C4-2B (cell line): Measurements from ENCODE around the gene DAB1.

ENCODE experiments used
- H3K27ac ChIP-seq: fragments of 450-650 bp; 2 replicates; pipeline ENCODE4 v1.5.1; 2017
- CTCF ChIP-seq: fragments of 450-650 bp; conservative IDR thresholded peaks from 2 replicates; pipeline ENCODE4 v1.5.1; 2017; ENCODE audit warnings: mild to moderate bottlenecking
- ZFX ChIP-seq: fragments of 450-650 bp; IDR thresholded peaks from 2 replicates; pipeline ENCODE4 v1.6.1; 2017

Gene DAB1

DNA sequence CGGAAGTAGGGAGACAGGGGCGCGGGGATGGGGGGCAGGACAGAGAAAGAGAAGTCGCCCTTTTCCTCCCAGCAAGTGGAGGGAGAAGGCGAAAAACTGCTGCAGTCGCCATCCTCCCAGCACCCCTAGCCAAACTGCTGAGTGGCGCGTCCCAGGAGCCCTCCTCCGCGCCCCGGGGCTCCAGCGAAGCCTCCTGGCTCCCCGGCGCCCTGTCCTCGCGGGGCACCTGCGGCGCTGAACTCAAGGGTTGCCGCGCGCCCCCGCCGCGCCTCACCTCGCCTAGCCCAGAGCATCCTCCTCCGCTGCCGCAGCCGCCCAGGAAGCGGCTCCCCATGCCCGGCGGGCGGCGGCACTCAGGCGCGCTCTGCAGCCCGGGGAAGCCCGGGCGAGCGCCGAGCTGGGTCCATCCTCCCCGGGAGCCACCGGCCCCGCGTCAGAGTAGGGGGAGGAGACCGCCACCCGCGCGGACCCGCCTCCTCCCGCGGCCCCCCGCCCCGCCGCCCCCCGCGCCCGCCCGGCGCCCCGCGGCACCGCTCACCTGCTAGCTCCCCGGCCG is at the start of gene DAB1:
TSS of gene DAB1 (minus strand) at position 405 of the 556 bp plus-strand sequence. CDS start 133,030 bp downstream, outside the sequence.
- no peak for TF ChIP-seq CTCF
- no peak for TF ChIP-seq ZFX
- no peak within 1 kb of the TSS for H3K27ac ChIP-seq

GRCh38 chr1:57473448-57473847 is 49.6 kb upstream of the DAB1 start:
- H3K27ac ChIP-seq = no peak overlapping the region

DNA sequence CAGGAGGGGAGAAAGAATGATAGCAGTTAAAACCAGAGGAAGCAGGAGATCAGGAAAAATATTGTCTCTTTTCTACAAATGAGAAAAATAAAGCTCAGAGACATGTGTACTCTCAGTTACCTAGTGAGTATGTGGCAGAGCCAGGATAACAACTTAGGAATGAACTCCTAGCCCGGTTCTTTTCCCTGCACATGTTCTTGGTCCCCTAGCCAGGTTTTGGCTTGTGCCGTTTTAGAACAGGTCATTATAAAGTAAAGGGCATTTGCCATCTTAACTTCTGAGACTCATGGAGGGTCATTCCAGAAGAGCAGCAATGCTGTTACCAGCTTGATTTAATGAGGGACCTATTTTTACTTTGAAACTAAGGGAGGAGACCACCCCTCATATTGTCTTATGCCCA is 48.1 kb upstream of the DAB1 start:
- TF ChIP-seq CTCF = no peak
- no peak overlapping the region for H3K27ac ChIP-seq

More at GRCh38 chr1:57473448-57473847, 49.6 kb upstream of the DAB1 start:
- TF ChIP-seq ZFX (no peak), CTCF (no peak)

- H3K27ac ChIP-seq = no peak overlapping the region
- TF ChIP-seq ZFX = no peak
- no peak for TF ChIP-seq CTCF
These were observed 46.2 kb upstream of the DAB1 start for GRCh38 chr1:57470036-57470435.

DNA sequence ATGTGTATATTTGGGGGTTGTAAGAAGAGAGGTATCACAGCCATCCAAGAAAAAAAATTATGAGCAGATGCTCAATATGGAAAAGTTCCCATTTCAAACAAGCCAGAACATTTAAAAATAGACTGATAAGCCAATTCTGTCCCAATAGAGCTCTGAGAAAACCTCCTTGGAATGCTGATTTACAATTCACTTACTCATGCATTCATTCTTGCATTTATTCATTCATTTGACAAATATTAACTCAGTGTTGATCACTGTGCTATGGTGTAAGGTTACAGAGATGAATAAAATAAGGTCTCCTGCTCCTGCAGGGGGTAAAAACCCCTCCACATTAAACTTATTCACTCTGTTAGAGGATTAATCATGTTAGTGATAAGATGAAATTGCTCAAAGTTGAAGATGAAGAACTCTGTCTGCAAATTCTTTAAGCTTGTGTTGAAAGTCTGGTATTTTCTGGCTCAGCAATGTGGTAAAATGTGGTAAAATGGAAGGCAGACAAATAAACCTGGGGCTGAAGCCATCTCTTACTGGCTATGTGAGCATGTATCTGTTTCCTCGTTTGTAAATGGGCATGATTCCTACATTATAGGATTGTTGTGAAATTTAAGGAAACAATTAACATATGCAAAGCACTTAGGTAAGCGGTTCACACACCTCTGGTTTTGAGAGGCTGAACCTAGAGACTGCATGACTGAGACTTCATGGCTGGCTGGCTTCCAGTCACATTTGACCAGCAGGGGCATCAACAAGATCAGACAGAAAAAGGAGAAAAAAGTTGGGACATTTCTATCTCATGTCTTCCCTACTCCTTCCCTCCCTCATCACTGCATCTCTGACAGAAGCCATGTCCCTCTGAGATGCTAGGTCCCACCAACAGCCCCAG is 45.0 kb upstream of the DAB1 start:
- no peak overlapping the region for H3K27ac ChIP-seq
- TF ChIP-seq ZFX = no peak
- TF ChIP-seq CTCF = no peak

DNA sequence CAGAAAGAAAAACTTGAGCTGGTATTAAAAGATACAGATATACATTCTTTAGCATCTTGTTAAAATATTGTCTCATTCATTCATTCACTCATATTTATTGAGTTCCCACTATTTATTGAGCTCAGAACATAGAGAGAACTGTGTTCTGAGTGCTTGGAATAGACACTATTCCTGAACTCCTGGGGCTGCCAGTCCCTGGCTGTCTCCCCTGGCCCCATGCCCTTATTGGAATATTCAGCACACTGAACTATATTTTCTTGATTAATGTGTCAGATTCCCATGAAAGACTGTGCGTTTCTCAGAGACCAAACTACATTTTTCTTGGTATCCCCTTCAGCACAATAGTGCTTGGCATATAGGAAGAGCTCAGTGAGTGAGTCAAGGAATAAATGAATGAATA is 44.0 kb upstream of the DAB1 start:
- no peak overlapping the region for H3K27ac ChIP-seq
- TF ChIP-seq CTCF = no peak
- TF ChIP-seq ZFX = no peak

DNA sequence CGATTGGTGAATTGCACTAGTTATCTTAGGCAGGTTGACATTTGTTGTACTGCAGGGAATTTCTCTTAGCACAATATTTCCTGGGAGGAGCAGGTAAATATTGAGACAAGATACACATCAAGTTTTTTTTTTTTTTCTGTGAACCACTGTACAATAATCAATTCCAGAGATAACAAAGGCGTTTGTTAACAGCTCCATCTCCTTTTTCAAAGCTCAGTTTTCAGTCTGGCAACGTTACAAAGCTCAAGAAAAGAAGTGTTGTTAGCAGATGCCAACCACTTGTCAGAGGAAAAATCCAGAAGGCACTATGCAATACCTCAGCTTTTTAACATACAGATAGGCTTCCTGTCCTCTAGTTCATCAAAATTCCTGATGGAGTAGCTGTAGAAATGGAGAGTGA is 40.9 kb upstream of the DAB1 start:
- TF ChIP-seq CTCF (no peak), ZFX (no peak)

More for the DNA sequence above, 40.9 kb upstream of the DAB1 start:
- H3K27ac ChIP-seq = no peak overlapping the region
